ENCODE measurements around the gene KCNK5. TPM values are rescaled to one million over a fixed set of nuclear protein-coding genes. Genes with fewer than 3 reads are reported as not detected.
A peak's percentile ranks its signal among the peaks of the same experiment; 100 is the strongest.

KCNK5 gene
- total RNA-seq, 4 donors from 2014 or later, result 10.0 to 110 (median 49.7) TPM

DNA sequence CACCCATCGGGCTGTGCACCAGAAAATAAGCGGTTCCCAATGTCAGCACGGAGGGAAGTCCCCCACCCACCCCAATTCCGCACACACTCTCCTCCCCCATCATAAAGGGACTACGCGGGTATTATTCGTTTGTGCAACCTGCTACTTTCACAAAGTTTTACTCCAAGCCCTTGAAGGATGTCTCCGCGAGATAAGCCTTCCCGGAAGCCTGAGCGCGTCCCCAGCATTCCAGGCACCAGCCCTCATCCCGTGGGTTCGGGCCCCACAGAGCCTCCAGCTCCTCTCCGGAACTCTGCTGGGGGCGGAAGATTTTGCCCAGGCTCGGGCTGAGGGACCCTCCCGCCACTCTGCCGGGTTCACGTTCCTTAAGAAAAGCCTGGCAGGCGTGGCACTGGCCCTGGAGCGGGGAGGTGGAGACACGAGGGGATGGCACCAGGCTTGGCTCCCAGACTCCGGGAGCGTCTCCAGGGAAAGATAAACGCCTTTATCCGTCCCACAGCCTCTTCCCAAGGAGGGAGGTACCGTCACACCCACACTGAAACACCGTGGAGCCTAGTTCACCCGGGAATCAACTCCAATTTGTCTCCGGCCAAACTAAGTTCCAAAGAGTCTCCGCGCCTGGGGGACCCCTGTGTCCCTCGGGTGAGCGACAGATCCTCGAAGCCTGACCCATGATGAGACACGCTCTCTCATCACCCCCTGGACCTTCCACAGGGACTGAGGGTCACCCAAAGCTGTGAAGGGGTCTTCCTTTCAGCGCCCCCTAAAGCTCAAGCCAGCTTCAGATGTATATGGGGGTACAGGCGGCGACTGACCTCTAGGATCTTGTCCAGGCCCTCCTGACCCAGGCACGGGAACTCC, 934 bp downstream of the KCNK5 start:
- DNase-seq (ENCODE audit: low spot score in 2 of 2), result no peak
- H3K4me3 ChIP-seq (ENCODE audit: low read depth, poor library complexity, severe bottlenecking), result peak overlapping the region; percentile 40
- TF ChIP-seq, protein P1, sequence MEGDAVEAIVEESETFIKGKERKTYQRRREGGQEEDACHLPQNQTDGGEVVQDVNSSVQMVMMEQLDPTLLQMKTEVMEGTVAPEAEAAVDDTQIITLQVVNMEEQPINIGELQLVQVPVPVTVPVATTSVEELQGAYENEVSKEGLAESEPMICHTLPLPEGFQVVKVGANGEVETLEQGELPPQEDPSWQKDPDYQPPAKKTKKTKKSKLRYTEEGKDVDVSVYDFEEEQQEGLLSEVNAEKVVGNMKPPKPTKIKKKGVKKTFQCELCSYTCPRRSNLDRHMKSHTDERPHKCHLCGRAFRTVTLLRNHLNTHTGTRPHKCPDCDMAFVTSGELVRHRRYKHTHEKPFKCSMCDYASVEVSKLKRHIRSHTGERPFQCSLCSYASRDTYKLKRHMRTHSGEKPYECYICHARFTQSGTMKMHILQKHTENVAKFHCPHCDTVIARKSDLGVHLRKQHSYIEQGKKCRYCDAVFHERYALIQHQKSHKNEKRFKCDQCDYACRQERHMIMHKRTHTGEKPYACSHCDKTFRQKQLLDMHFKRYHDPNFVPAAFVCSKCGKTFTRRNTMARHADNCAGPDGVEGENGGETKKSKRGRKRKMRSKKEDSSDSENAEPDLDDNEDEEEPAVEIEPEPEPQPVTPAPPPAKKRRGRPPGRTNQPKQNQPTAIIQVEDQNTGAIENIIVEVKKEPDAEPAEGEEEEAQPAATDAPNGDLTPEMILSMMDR (IDR thresholded peaks at IDR 0.05), result no peak
- no peak for TF ChIP-seq POLR2A (IDR thresholded peaks at IDR 0.05)
- intact Hi-C loops (cut with DNase I; ENCODE audit: low total_unique reads), result no loop called here
- WGBS, 2 donors, result 28 to 36% methylated on average over 35 to 40 of the region's 41 CpGs

DNA sequence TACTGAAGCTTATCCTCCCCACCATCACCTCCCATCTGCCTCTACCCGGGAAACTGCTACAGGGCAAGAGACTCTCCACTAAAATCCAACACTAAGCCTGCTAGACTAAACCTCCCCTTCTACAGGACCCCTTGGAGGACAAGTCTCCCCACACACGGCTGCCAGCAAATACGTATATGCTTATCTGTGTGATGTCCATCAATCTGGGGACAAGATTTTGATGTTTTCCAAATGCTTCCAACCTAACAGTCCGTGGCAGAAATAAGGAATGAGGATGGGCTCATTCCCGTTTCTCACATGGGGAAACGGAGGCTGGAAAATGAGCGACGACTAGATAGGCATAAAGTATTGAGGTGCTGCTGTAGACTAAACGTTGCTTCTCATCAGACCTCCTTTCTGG, 1.8 kb downstream of the KCNK5 start:
- DNase-seq (ENCODE audit: low spot score in 2 of 2), result no peak
- 74 to 83% methylated on average over 9 of the region's 9 CpGs for WGBS, 2 donors
- TF ChIP-seq, protein P1 (IDR thresholded peaks at IDR 0.05), result no peak
- no peak for TF ChIP-seq POLR2A (IDR thresholded peaks at IDR 0.05)
- H3K4me3 ChIP-seq (ENCODE audit: low read depth, poor library complexity, severe bottlenecking), result no peak overlapping the region
- intact Hi-C loops (cut with DNase I; ENCODE audit: low total_unique reads), result no loop called here

DNA sequence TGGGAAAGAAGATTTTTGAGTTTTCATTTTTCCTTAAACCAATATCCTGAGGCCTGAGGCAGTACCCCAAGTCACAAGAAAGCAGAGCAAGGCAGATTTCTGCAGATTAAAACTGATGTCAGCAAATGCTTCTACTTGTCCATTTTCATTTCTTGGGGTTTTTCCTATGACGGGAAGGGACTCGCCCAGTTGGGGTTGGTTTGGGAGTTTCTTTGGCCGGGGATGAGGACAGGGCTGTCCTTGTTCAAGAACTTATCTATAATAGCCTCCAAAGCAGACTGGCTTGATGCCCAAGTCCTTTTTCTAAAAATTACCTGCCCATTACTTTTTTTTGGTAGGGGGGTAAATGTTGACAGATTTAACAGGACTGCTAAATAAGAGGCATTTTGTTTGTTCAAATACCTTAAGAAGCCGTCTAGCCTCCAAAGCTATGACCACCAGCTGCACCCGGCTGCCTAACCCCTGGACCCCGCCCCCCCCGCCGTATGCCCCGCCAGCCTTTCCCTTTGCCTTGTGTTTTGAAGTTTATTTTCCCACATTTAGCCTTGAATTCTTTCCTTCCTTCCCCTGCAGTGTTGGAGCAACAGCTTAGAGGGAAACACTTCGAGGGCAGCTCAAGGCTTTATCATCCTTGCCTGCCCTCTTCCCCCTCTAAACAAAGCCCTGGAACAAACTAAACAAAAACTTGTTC, 2.5 kb downstream of the KCNK5 start:
- TF ChIP-seq POLR2A (IDR thresholded peaks at IDR 0.05), result no peak
- TF ChIP-seq, protein P1 (IDR thresholded peaks at IDR 0.05), result no peak
- no peak for DNase-seq (ENCODE audit: low spot score in 2 of 2)
- no peak overlapping the region for H3K4me3 ChIP-seq (ENCODE audit: low read depth, poor library complexity, severe bottlenecking)
- intact Hi-C loops (cut with DNase I; ENCODE audit: low total_unique reads), result no loop called here
- WGBS, 2 donors, result 54 to 59% methylated on average over 10 of the region's 10 CpGs

DNA sequence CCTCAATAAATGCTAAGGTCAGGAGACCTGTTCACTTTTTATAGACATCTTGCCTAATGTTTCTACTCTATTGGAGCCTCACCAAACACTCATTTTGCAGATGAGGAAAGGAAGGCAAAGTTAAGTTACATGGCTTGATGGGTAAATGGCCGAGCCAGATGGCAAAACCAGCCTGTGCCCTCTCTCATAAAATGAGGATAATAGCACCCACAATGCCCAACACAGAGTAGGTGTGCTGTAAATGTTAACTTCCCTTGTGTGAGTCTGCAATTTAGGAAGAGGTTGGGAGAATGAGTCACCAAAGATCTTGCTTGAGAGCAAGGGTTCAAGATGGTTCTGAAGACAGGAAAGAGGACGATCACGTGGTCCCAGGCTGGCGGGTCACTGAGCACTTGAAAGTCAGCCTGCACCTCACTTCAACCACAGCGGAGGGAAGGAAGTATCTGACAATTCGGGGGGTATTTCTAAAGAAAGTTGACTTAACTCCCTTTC, 3.3 kb downstream of the KCNK5 start:
- intact Hi-C loops (cut with DNase I; ENCODE audit: low total_unique reads), result no loop called here
- no peak for TF ChIP-seq POLR2A (IDR thresholded peaks at IDR 0.05)
- TF ChIP-seq, protein P1 (IDR thresholded peaks at IDR 0.05), result no peak
- no peak overlapping the region for H3K4me3 ChIP-seq (ENCODE audit: low read depth, poor library complexity, severe bottlenecking)
- DNase-seq (ENCODE audit: low spot score in 2 of 2), result no peak
- 71 to 74% methylated on average over 6 of the region's 6 CpGs for WGBS, 2 donors

DNA sequence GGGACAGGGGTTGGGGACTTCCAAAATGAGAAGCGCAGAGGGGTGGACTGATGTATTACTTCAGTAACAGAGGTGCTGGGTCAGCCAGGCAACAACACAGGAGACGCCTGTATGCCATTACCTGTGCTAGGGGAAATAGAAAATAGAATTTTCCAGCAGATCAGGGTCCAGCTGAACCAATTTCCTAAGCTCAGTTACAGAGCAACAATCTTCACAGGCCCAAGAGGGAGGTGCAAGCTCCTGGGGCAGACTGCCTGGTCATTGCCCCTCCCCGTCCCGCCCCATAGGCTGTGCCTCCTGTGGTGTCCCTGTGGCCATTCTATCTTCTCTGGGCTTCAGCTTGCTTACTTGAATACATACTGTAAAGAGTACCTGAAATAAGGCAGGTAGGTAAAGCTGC, 3.7 kb downstream of the KCNK5 start:
- WGBS, 2 donors, result 68 to 84% methylated on average over 4 of the region's 4 CpGs
- H3K4me3 ChIP-seq (ENCODE audit: low read depth, poor library complexity, severe bottlenecking), result no peak overlapping the region
- intact Hi-C loops (cut with DNase I; ENCODE audit: low total_unique reads), result no loop called here
- TF ChIP-seq POLR2A (IDR thresholded peaks at IDR 0.05), result no peak
- TF ChIP-seq, protein P1 (IDR thresholded peaks at IDR 0.05), result no peak
- no peak for DNase-seq (ENCODE audit: low spot score in 2 of 2)
